Occipital lobe (tissue), 2 donors: ENCODE measurements around the gene FGF9. TPM values are rescaled to one million over a fixed set of nuclear protein-coding genes. Genes with fewer than 3 reads are reported as not detected.

Source experiments
- DNase-seq: peaks from one replicate; lab custom pipeline; 2025; lab: John Stamatoyannopoulos, UW
- total RNA-seq: library from RNA; depleted of rRNA; stranded (reverse); fragments of >200 nt; gene quantifications from one replicate; pipeline ENCODE4 v1.2.3, GENCODE V29; 2014

The FGF9 gene
- total RNA-seq, 1 donor from 2014 or later = 16.1 TPM

- DNase-seq = no peak
Measured at GRCh38 chr13:21709697-21710096, 38.8 kb downstream of the FGF9 start.

- DNase-seq = no peak
Measured at GRCh38 chr13:21710163-21710562, 39.3 kb downstream of the FGF9 start.

GRCh38 chr13:21717817-21718216 lies 46.9 kb downstream of the FGF9 start:
- no peak for DNase-seq

GRCh38 chr13:21719463-21719862 lies 48.6 kb downstream of the FGF9 start:
- DNase-seq = no peak

GRCh38 chr13:21723807-21724505 lies 53.1 kb downstream of the FGF9 start:
- no peak for DNase-seq

- DNase-seq = no peak
Measured at GRCh38 chr13:21730186-21730880, 59.5 kb downstream of the FGF9 start.

- DNase-seq = no peak
Measured at GRCh38 chr13:21733475-21734263, 62.8 kb downstream of the FGF9 start.

GRCh38 chr13:21734961-21735360 lies 64.1 kb downstream of the FGF9 start:
- DNase-seq = no peak

GRCh38 chr13:21735701-21736401 lies 65.0 kb downstream of the FGF9 start:
- DNase-seq = peak; percentile 23

GRCh38 chr13:21736926-21737325 lies 66.1 kb downstream of the FGF9 start:
- DNase-seq = no peak

GRCh38 chr13:21738630-21739029 lies 67.8 kb downstream of the FGF9 start:
- no peak for DNase-seq

- no peak for DNase-seq
Measured at GRCh38 chr13:21739771-21740170, 68.9 kb downstream of the FGF9 start.

- no peak for DNase-seq
Measured at GRCh38 chr13:21741396-21741979, 70.6 kb downstream of the FGF9 start.

GRCh38 chr13:21742096-21742495 lies 71.2 kb downstream of the FGF9 start:
- DNase-seq = no peak

- DNase-seq = no peak
Measured at GRCh38 chr13:21744149-21744548, 73.3 kb downstream of the FGF9 start.

GRCh38 chr13:21745307-21745706 lies 74.4 kb downstream of the FGF9 start:
- no peak for DNase-seq

GRCh38 chr13:21747456-21747855 lies 76.6 kb downstream of the FGF9 start:
- no peak for DNase-seq

- no peak for DNase-seq
Measured at GRCh38 chr13:21748166-21748565, 77.3 kb downstream of the FGF9 start.

GRCh38 chr13:21749410-21749809 lies 78.5 kb downstream of the FGF9 start:
- DNase-seq = no peak

GRCh38 chr13:21752501-21752900 lies 81.6 kb downstream of the FGF9 start:
- DNase-seq = no peak

GRCh38 chr13:21753117-21753729 lies 82.3 kb downstream of the FGF9 start:
- no peak for DNase-seq
